ENCODE results near the gene RNF144A. TPM values are rescaled to one million over a fixed set of nuclear protein-coding genes. Genes with fewer than 3 reads are reported as not detected.

RNF144A gene
- total and polyA plus RNA-seq, 8 donors: 1.4 to 71.4 (median 5.6) TPM

- 1 to 4% (median 1%) methylated on average over 17 to 68 of the region's 68 CpGs for WGBS, 5 donors
Observed at GRCh38 chr2:6917761-6918421, 679 bp downstream of the RNF144A start.

GRCh38 chr2:6919901-6920742, 2.9 kb downstream of the RNF144A start:
- intact Hi-C loops (cut with DNase I; ENCODE audit: low total_unique reads): no loop called here

More at GRCh38 chr2:6917761-6918421, 679 bp downstream of the RNF144A start:
- intact Hi-C loops (cut with DNase I; ENCODE audit: low total_unique reads): no loop called here
- peak in 1 of 2 donors; percentile 59 for DNase-seq
- peak overlapping the region; percentile 71 to 89 (median 79) for H3K4me3 ChIP-seq
- TF ChIP-seq EP300 (IDR thresholded peaks at IDR 0.05) (no peak), CTCF (IDR thresholded peaks at IDR 0.05) (no peak), POLR2AphosphoS5 (IDR thresholded peaks at IDR 0.05) (no peak), POLR2A (IDR thresholded peaks at IDR 0.05) (no peak)
- peaks cover 0 to 4% (median 0%) of the 10 kb centered on the region in 3 donors for H3K27me3 ChIP-seq
- H3K36me3 ChIP-seq: no peaks in the 10 kb centered on the region
- peak overlapping the region; percentile 32 to 83 (median 70) for H3K27ac ChIP-seq
- no peaks in the 10 kb centered on the region for H3K9me3 ChIP-seq
- peaks cover 8 to 46% (median 20%) of the 10 kb centered on the region in 4 donors for H3K4me1 ChIP-seq

GRCh38 chr2:6920743-6921064, 3.5 kb downstream of the RNF144A start:
- no peak for DNase-seq
- no peaks in the 10 kb centered on the region for H3K9me3 ChIP-seq
- peaks cover 0 to 4% (median 0%) of the 10 kb centered on the region in 3 donors for H3K27me3 ChIP-seq
- H3K4me1 ChIP-seq: peaks cover 8 to 50% (median 24%) of the 10 kb centered on the region in 4 donors
- intact Hi-C loops (cut with DNase I; ENCODE audit: low total_unique reads): no loop called here
- WGBS, 5 donors: 49 to 65% (median 60%) methylated on average over 4 of the region's 4 CpGs
- TF ChIP-seq EP300 (IDR thresholded peaks at IDR 0.05): no peak
- no peak for TF ChIP-seq CTCF (IDR thresholded peaks at IDR 0.05)
- no peak for TF ChIP-seq POLR2A (IDR thresholded peaks at IDR 0.05)
- no peak for TF ChIP-seq POLR2AphosphoS5 (IDR thresholded peaks at IDR 0.05)
- no peak overlapping the region for H3K27ac ChIP-seq
- no peak overlapping the region for H3K4me3 ChIP-seq
- H3K36me3 ChIP-seq: no peaks in the 10 kb centered on the region

More at GRCh38 chr2:6919901-6920742, 2.9 kb downstream of the RNF144A start:
- peaks cover 0 to 4% (median 0%) of the 10 kb centered on the region in 3 donors for H3K27me3 ChIP-seq
- H3K9me3 ChIP-seq: no peaks in the 10 kb centered on the region
- H3K4me3 ChIP-seq: no peak overlapping the region
- DNase-seq: no peak
- H3K4me1 ChIP-seq: peaks cover 8 to 46% (median 22%) of the 10 kb centered on the region in 4 donors
- TF ChIP-seq EP300 (IDR thresholded peaks at IDR 0.05) (no peak), POLR2A (IDR thresholded peaks at IDR 0.05) (no peak), CTCF (IDR thresholded peaks at IDR 0.05) (no peak), POLR2AphosphoS5 (IDR thresholded peaks at IDR 0.05) (no peak)
- H3K36me3 ChIP-seq: no peaks in the 10 kb centered on the region
- WGBS, 5 donors: 76 to 84% (median 81%) methylated on average over 12 of the region's 12 CpGs
- H3K27ac ChIP-seq: no peak overlapping the region

- H3K9me3 ChIP-seq: no peaks in the 10 kb centered on the region
- TF ChIP-seq POLR2A (IDR thresholded peaks at IDR 0.05): no peak
- no peak for TF ChIP-seq POLR2AphosphoS5 (IDR thresholded peaks at IDR 0.05)
- intact Hi-C loops (cut with DNase I; ENCODE audit: low total_unique reads): no loop called here
- H3K4me3 ChIP-seq: no peak overlapping the region
- WGBS, 5 donors: 57 to 77% (median 62%) methylated on average over 11 of the region's 11 CpGs
- no peaks in the 10 kb centered on the region for H3K36me3 ChIP-seq
- H3K4me1 ChIP-seq: peaks cover 8 to 50% (median 24%) of the 10 kb centered on the region in 4 donors
- H3K27ac ChIP-seq: no peak overlapping the region
- DNase-seq: no peak
- peaks cover 0 to 4% (median 0%) of the 10 kb centered on the region in 3 donors for H3K27me3 ChIP-seq
Observed at GRCh38 chr2:6921321-6921922, 4.2 kb downstream of the RNF144A start.

Data from stomach (tissue), 9 donors.